Hematopoietic multipotent progenitor cell treated with erythropoietin and hydrocortisone succinate and interleukin-3 and kit ligand, for 6 days (in vitro differentiated cells): ENCODE measurements around the gene ZNF396.

ENCODE experiments used
- DNase-seq: peaks from one replicate; pipeline ENCODE4 v3.0.0-alpha.2; 2015

Gene ZNF396

DNA sequence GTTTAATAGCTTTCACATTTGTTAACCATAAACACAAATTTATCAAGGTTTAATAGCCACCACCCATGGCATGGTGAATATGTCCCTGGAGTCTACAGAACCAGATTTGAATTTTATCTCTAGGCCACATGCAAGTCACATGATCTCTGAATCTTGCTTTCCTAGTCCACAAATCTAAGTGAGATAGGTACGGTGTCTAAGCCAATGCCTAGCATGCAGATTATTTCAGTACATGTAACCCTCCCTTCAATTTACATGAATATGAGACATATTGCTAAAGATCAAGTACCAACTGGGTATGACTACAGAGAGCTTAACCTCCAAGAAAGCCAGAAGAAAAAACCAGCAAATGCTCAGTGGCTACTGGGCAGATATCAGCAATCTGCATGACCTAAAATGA, 42.9 kb downstream of the ZNF396 start:
- peak; percentile 23 for DNase-seq

DNA sequence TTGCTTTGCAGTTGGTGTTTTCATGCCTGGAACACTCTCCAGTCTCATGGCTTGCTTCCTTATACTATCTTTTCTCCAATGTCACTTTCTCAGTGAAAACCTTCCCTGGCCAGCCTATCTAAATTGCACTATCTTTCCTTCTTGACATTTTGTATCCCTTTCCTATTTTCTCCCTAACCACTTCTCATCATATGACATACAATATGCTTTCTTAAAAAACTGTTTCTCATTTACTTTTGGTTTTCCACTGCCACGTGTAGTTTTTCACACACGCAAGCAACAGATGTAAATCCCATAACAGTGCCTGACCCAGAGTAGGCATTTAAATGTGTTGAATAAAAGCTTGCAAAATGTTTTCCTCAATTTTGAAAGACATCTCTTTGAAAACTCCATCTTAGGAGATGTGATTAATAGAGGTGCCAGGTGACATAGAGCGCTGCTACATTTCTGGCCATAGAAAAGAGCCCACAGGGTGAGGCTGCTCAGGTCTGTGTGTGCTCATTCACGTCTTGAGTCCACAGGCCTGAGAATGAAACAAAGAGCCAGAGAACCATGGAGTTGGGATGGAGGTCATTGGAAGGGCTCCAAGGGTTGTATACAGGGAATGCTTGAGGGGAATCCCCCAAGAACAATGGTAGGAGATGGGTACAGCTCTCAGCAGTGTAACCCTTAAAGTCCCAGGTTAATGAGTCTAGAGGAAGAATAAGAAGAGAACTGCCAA, 45.6 kb downstream of the ZNF396 start:
- no peak for DNase-seq

DNA sequence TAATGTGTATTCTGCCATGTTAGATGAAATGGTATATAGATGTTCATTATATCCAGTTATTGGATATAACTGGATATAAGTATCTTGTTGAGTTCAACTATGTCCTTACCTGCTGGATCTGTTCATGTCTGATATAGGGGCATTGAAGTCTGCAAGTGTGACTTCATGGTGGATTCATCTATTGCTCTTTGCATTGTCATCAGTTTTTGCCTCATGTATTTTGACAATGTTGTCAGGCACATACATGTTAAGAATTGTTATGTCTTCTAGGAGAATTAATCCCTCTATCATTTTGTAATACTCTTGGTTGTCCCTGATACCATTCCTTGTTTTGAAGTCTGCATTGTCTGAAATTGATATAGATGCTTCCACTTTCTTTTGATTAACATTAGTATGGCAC, 48.3 kb downstream of the ZNF396 start:
- no peak for DNase-seq

DNA sequence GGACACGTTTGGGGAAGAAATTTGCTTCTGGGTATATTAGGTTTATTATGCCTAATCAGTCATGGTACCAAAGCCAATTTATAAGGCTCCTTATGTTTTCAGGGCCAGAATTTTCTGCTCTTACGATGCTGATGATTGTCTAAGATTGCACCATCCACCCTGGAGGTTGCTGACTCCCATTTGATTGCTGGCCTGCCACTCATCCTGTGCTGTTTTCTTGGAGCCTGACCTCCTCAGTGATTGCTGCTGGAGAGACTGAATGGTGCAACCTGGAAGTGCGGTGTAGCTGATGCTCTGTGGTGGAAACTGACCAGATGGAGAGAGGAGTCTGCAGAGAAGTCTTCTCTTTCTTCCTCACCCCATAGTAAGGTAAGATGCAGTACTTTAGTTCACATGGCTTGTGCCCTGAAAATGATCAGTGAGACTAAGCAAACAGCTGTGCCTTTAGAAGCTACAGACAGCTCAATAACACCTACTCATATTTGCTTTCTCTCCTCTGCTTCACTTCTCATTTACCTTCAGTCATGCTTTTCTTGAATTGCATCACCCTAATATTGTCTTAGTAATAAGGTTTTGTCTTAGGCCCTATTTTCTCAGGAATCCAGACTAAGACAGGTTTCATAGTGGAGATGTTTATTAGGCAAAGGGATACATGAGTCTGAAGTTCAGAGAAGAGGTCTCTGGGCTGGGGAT, 50.3 kb downstream of the ZNF396 start:
- DNase-seq = no peak

DNA sequence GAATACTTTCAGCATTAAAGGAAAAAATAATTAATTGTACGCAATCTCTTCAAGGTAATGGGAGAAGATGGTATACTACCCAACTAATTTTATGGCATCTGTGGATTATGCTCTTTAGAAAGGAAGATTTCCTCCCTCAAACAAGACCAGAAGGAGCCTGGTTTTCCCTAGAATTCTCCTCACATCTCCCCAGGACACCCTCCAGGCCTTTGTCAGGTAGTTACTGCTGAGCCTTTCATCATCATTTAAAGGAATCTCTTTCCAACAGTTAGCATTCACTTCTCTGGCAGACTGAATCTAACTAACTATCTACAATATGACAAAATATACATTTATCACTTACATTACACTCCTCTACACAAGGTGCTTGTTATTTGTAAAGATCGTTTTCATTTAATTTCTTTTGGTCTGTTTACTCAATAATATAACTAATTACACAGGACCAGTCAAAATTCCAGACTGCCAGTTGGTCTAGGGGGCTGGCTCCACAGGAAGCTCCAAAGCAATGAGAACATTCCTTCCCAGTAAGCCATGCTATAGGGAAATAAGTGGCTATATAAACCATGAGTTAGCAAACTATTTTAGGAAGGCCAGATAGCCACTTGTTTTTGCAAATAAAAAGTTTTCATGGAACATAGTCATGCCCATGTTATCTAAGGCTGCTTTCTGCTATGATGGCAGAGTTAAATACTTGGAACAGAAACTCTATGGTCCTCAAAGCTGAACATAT, 52.0 kb downstream of the ZNF396 start:
- DNase-seq = no peak

DNA sequence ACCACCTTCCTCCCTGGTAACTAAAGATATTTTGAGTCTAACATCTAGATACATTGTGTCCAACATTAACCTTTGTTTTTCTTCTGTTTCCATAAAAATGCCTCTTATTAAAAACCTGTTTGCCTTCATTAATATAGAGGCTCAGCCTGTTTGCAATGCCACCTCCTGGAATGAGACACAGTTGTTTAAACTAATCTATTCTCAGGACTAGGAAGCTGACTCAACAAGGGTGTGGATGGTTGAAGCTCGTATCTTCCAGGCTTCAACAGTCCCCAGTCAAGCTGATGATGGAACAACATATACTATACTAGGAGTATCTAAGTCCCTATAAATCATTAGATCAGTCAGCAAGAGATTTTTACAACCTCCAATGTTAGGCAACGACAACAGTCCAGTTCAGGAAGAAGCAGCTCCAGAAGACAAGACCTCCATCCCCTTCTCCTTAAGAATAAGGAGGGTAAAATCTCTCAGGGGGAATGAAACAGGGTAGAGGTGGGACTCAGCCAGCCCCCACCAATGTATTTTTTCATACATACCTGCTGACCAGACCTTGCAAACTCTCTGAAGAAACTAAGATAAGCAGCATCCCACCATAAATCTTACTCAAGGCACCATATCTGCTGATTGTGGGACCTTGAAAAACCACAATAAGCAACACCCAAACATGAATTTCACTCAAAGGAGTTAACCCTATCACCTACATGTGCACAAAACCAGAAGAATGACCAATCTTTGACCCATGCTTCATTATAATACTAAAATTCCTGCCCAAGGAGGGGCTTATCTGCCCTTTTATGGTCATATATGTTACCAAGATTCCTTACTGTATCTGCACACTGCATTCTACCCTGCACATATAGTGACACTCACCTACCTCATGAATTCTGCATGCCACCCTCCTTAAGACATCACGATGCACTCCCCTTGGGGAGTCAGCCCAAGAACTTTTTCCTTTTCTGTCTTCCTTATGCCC, 54.4 kb downstream of the ZNF396 start:
- no peak for DNase-seq
